Naive thymus-derived CD4-positive, alpha-beta T cell (primary cell): ENCODE results near the gene SELP. TPM values are rescaled to one million over a fixed set of nuclear protein-coding genes. Genes with fewer than 3 reads are reported as not detected.
A peak's percentile ranks its signal among the peaks of the same experiment; 100 is the strongest.
"Not testable (repeated sequence)": the region's sequence is repeated elsewhere in the genome, so short reads cannot be mapped to it uniquely, and the experiment has no call there.

ENCODE experiments used
- ATAC-seq: fragments of 150-1000 bp; cut with Tn5 transposase; 2 replicates; pipeline ENCODE4 v1.10.0; 2021; ENCODE audit warnings: mild to moderate bottlenecking, moderate library complexity
- CTCF ChIA-PET: fragments of 350-600 bp; sonication (Branson Sonifier 250); formaldehyde crosslinking; loops from one replicate; lab custom pipeline; 2021; ENCODE audit warnings: antibody characterized with exemption; lab: Charles Lee
- POLR2A ChIA-PET: fragments of 350-600 bp; sonication (Branson Sonifier 250); formaldehyde crosslinking; loops from one replicate; lab custom pipeline; 2021; ENCODE audit warnings: antibody characterized with exemption, inconsistent platforms; lab: Charles Lee
- DNase-seq, 9 donors: peaks; one replicate each; pipeline versions ENCODE4 v3.0.0 to v3.0.0-alpha.2; 2020 to 2022; ENCODE audit warnings: mixed read lengths in 1 of 9
- H3K27ac ChIP-seq: one replicate; pipeline ENCODE4 v1.7.0; 2013; ENCODE audit warnings: mild to moderate bottlenecking, low read depth, low read length, moderate library complexity
- H3K27me3 ChIP-seq, 2 donors: one replicate each; pipeline ENCODE4 v1.7.0; 2013; ENCODE audit warnings: low read length in 2 of 2, mild to moderate bottlenecking in 2 of 2, moderate library complexity in 2 of 2; ENCODE audit not compliant: control insufficient read depth in 2 of 2, insufficient read depth in 2 of 2
- H3K36me3 ChIP-seq, 3 experiments: 1 replicate in 2 of 3; 2 replicates in 1 of 3; pipeline ENCODE4 v1.7.0; 2013; ENCODE audit warnings: low read length in 3 of 3, mild to moderate bottlenecking in 3 of 3, moderate library complexity in 1 of 3; ENCODE audit not compliant: insufficient read depth in 3 of 3, control insufficient read depth in 2 of 3
- H3K4me1 ChIP-seq, 2 donors: one replicate each; pipeline ENCODE4 v1.7.0; 2013; ENCODE audit warnings: low read length in 2 of 2, mild to moderate bottlenecking in 2 of 2, moderate library complexity in 1 of 2; ENCODE audit not compliant: control insufficient read depth in 2 of 2, insufficient read depth in 2 of 2
- H3K4me3 ChIP-seq: 2 replicates; pipeline ENCODE4 v1.7.0; 2013; ENCODE audit warnings: mild to moderate bottlenecking, low read length
- H3K9me3 ChIP-seq, 3 experiments: 1 replicate in 2 of 3; 2 replicates in 1 of 3; pipeline ENCODE4 v1.7.0; 2013; ENCODE audit warnings: low read length in 3 of 3; ENCODE audit not compliant: control insufficient read depth in 2 of 3
- H3K27ac Mint-ChIP-seq, 9 donors: one replicate each; pipeline ENCODE4 v1.8.0; 2020 to 2022; ENCODE audit warnings: mixed read lengths in 9 of 9, mild to moderate bottlenecking in 8 of 9, moderate library complexity in 5 of 9, inconsistent platforms in 2 of 9
- H3K27me3 Mint-ChIP-seq, 5 donors: one replicate each; pipeline ENCODE4 v1.8.0; 2021 to 2022; ENCODE audit warnings: mixed read lengths in 5 of 5, mild to moderate bottlenecking in 1 of 5
- H3K36me3 Mint-ChIP-seq, 5 donors: one replicate each; pipeline ENCODE4 v1.8.0; 2020 to 2022; ENCODE audit warnings: mixed read lengths in 5 of 5, mild to moderate bottlenecking in 3 of 5, inconsistent platforms in 1 of 5
- H3K4me1 Mint-ChIP-seq, 7 donors: one replicate each; pipeline ENCODE4 v1.8.0; 2020 to 2022; ENCODE audit warnings: mixed read lengths in 7 of 7, mild to moderate bottlenecking in 3 of 7, inconsistent platforms in 1 of 7
- H3K4me3 Mint-ChIP-seq, 10 donors: one replicate each; pipeline ENCODE4 v1.8.0; 2020 to 2022; ENCODE audit warnings: mild to moderate bottlenecking in 10 of 10, mixed read lengths in 10 of 10, moderate library complexity in 6 of 10, inconsistent platforms in 2 of 10
- H3K9me3 Mint-ChIP-seq, 11 donors: one replicate each; pipeline ENCODE4 v1.8.0; 2020 to 2022; ENCODE audit warnings: mixed read lengths in 11 of 11, mild to moderate bottlenecking in 4 of 11, inconsistent platforms in 1 of 11, moderate library complexity in 1 of 11
- intact Hi-C, 2 donors: fragments of 100-400 bp; cut with micrococcal nuclease; formaldehyde crosslinking; loops; one replicate each; pipeline ENCODE4 v1.15.1; 2023
- polyA plus RNA-seq, 2 donors: library from polyadenylated mRNA; unstranded; fragments of 300-500 nt; fragmentation: Illumina TruSeq; gene quantifications; one replicate each; pipeline ENCODE4 v1.2.3, GENCODE V29; 2021
- total RNA-seq, 6 experiments: library from RNA in 5 of 6; stranded (reverse) in 5 of 6; gene quantifications; 1 replicate in 5 of 6; 2 replicates in 1 of 6; pipeline ENCODE4 v1.2.3 and lab custom pipeline; 2021 to 2026

SELP gene
- 1 to 10 TPM in 4 of 5 experiments, under 1 TPM in 1; 0.27 to 3.2 (median 2.3) TPM for total RNA-seq
- under 1 TPM; 0.39 to 0.50 TPM for polyA plus RNA-seq
- 1.5 reads per million, percentile 4 among the genes with 10 or more reads in this experiment for total RNA-seq (lab: John Stamatoyannopoulos, UW)

DNA sequence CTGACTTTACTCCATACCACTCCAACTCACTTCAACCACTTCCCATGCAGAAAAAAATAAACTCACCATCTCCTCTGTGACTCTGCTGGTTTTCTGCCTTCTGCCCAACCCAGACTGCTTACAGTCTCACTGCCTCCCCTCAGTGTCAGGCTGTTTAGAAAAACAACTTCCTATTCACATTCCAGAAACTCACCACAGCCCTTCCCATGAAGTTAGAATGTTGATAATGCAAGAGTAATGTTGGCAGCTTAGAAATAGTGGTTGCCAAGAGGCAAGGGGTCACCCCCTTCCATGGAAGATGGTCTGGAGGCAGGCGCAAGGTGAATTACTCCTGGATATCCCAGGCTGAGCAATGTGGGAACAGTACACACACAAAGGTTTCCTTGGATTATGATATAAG, at the start of gene SELP:
SELP (minus strand) TSS at position 119 of the 400 bp plus-strand sequence; CDS start at position 69, 50 bp downstream.
- Histone ChIP-seq H3K27ac (no peak within 1 kb of the TSS), H3K4me3 (no peak within 1 kb of the TSS), H3K4me1 (peaks cover 0 to 51% of the 10 kb centered on the region in 2 donors), H3K27me3 (no peaks in the 10 kb centered on the region), H3K36me3 (no peaks in the 10 kb centered on the region), H3K9me3 (peaks cover 0 to 10% (median 0%) of the 10 kb centered on the region in 3 experiments)
- Mint-ChIP-seq H3K9me3 (peaks cover 3 to 23% (median 12%) of the 10 kb centered on the region in 11 donors), H3K36me3 (peaks cover 4 to 16% (median 5%) of the 10 kb centered on the region in 5 donors), H3K4me1 (peaks cover 27 to 69% (median 58%) of the 10 kb centered on the region in 7 donors), H3K27me3 (no peaks in the 10 kb centered on the region), H3K27ac (peak within 1 kb of the TSS in 7 of 9 donors; percentile 32 to 88 (median 84)), H3K4me3 (peak within 1 kb of the TSS in 4 of 10 donors; percentile 2 to 63 (median 23))
- ATAC-seq, result no peak
- POLR2A ChIA-PET, result interaction anchor here (1.0 to 5.9 kb wide), 6 partner anchors 12 to 78 kb away, joined by 3 to 25 read pairs (median 4); no protein-coding TSS in a partner anchor
- CTCF ChIA-PET, result interaction anchor here (1.1 kb wide), 1 partner anchor 9 kb away, joined by 3 read pairs; no protein-coding TSS in a partner anchor
- no peak for DNase-seq
- intact Hi-C loops, result loop anchor here in 1 of 2 donors (2.0 kb wide), 1 partner anchor 15 kb away; no protein-coding TSS in a partner anchor

DNA sequence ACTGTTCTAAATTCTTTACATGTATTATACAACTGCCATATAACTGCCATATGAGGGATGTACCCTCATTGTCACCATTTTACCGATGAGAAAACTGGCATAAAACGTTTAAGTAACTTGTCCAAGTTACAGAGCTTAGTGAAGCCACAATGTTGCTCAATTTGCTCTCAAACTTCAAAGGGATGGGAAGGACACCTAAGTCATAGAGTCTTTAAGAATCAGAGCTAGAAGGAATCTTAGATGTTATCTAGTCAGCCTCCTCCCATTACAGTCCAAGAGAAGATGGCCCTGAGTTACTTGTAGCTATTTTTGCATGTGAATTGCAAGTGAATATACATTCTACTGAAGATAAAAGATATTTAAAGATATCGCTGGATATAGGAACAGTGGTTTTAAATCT, 49.8 kb upstream of the SELP start:
- CTCF ChIA-PET, result interaction anchor here (1.4 to 2.0 kb wide), 2 partner anchors 14 to 77 kb away, joined by 3 to 15 read pairs; no protein-coding TSS in a partner anchor
- intact Hi-C loops, result loop anchor here (1.0 to 2.0 kb wide), 3 partner anchors 13 to 29 kb away; no protein-coding TSS in a partner anchor
- DNase-seq (no peak), ATAC-seq (no peak)
- Mint-ChIP-seq H3K4me1 (peaks cover 30 to 68% (median 40%) of the 10 kb centered on the region in 7 donors), H3K36me3 (peaks cover 0 to 3% (median 0%) of the 10 kb centered on the region in 5 donors), H3K4me3 (peak overlapping the region in 3 of 10 donors; percentile 21 to 63 (median 27)), H3K9me3 (no peaks in the 10 kb centered on the region), H3K27ac (peak overlapping the region in 3 of 9 donors; percentile 56 to 73 (median 64)), H3K27me3 (no peaks in the 10 kb centered on the region)
- Histone ChIP-seq H3K27me3 (no peaks in the 10 kb centered on the region), H3K4me1 (peaks cover 24 to 72% of the 10 kb centered on the region in 2 donors), H3K27ac (no peak overlapping the region), H3K9me3 (no peaks in the 10 kb centered on the region), H3K36me3 (no peaks in the 10 kb centered on the region), H3K4me3 (no peak overlapping the region)
- POLR2A ChIA-PET, result interaction anchor here (0.7 to 9.7 kb wide), 4 partner anchors 12 to 77 kb away, joined by 3 to 138 read pairs (median 4); no protein-coding TSS in a partner anchor

DNA sequence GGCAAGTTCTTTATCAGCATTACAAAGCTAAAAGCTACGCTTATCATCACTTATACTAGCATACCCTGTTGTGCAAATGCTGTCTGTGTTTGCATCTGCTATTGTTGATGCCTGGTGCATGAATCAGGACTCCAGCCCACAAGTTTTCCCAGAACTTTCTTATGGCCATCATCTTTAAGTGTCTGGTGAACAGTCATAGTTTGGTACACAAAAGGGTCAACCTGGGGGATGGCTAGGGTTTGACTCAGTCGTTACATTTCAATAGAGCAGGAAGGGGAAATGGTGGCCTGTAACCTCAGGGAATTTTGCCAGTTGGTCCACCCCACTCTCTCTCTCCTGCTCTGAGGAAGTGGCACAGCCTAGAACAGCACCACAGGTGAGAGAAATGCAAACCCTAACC, 46.1 kb upstream of the SELP start:
- Histone ChIP-seq H3K9me3 (no peaks in the 10 kb centered on the region), H3K36me3 (no peaks in the 10 kb centered on the region), H3K4me3 (no peak overlapping the region), H3K27me3 (no peaks in the 10 kb centered on the region), H3K4me1 (peaks cover 21 to 56% of the 10 kb centered on the region in 2 donors), H3K27ac (peak overlapping the region; percentile 9)
- Mint-ChIP-seq H3K4me3 (peak overlapping the region in 6 of 10 donors; percentile 6 to 66 (median 37)), H3K27ac (peak overlapping the region in 7 of 9 donors; percentile 11 to 89 (median 69)), H3K9me3 (peaks cover 0 to 12% (median 6%) of the 10 kb centered on the region in 11 donors), H3K27me3 (no peaks in the 10 kb centered on the region), H3K4me1 (peaks cover 25 to 68% (median 48%) of the 10 kb centered on the region in 7 donors), H3K36me3 (peaks cover 0 to 10% (median 0%) of the 10 kb centered on the region in 5 donors)
- DNase-seq (no peak), ATAC-seq (no peak)
- POLR2A ChIA-PET, result interaction anchor here (0.7 to 9.7 kb wide), 12 partner anchors 11 to 81 kb away, joined by 3 to 138 read pairs (median 4); no protein-coding TSS in a partner anchor
- intact Hi-C loops, result loop anchor here in 1 of 2 donors (2.0 kb wide), 1 partner anchor 17 kb away; no protein-coding TSS in a partner anchor
- CTCF ChIA-PET, result interaction anchor here (1.2 to 1.5 kb wide), 3 partner anchors 17 to 59 kb away, joined by 4 to 5 read pairs (median 5); no protein-coding TSS in a partner anchor

DNA sequence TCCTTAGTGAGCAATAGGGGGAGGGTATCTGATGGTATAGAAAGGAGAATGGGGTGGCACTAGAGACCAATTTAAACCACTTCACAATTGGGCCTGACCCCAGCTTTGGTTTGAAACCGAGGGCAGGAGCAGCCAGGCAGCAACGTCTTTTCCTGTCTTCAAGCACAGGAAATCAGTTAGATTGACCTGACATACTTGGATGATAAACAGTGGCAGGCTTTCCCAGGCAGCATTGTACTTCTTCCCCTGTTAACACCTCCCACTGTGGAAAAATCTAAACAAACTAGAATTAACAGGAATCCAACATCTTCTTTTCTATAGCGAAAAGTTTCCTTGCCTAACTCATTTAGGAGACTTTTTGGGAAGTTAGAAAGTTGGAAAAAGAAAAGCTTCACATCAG, 40.9 kb upstream of the SELP start:
- H3K27ac ChIP-seq, result no peak overlapping the region
- no peak overlapping the region for H3K4me3 ChIP-seq
- H3K27me3 ChIP-seq, result no peaks in the 10 kb centered on the region
- intact Hi-C loops, result loop anchor here in 1 of 2 donors (5.0 kb wide), 1 partner anchor 36 kb away; no protein-coding TSS in a partner anchor
- H3K4me1 ChIP-seq, result peaks cover 7 to 32% of the 10 kb centered on the region in 2 donors
- Mint-ChIP-seq H3K36me3 (peaks cover 0 to 31% (median 5%) of the 10 kb centered on the region in 5 donors), H3K27ac (peak overlapping the region; percentile 56 to 94 (median 81)), H3K9me3 (peaks cover 0 to 14% (median 7%) of the 10 kb centered on the region in 11 donors), H3K4me3 (peak overlapping the region in 8 of 10 donors; percentile 8 to 67 (median 38)), H3K27me3 (no peaks in the 10 kb centered on the region), H3K4me1 (peaks cover 23 to 68% (median 65%) of the 10 kb centered on the region in 7 donors)
- ATAC-seq, result no peak
- POLR2A ChIA-PET, result interaction anchor here (0.7 to 4.4 kb wide), 9 partner anchors 10 to 84 kb away, joined by 3 to 45 read pairs (median 5); no protein-coding TSS in a partner anchor
- H3K36me3 ChIP-seq, result no peaks in the 10 kb centered on the region
- CTCF ChIA-PET, result interaction anchor here (1.0 to 3.8 kb wide), 4 partner anchors 11 to 84 kb away, joined by 4 to 16 read pairs (median 6); partner anchors contain the start of gene F5
- no peaks in the 10 kb centered on the region for H3K9me3 ChIP-seq
- no peak for DNase-seq

DNA sequence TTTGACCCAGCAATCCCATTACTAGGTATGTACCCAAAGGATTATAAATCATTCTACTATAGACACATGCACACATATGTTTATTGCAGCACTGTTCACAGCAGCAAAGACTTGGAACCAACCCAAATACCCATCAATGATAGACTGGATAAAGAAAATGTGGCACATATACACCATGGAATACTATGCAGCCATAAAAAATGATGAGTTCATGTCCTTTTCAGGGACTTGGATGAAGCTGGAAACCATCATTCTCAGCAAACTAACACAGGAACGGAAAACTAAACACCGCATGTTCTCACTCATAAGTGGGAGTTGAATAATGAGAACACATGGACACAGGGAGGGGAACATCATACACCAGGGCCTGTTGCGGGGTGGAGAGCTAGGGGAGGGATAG, 40.3 kb upstream of the SELP start:
- ChIA-PET POLR2A (interaction anchor here (0.6 to 4.4 kb wide), 6 partner anchors 12 to 83 kb away, joined by 3 to 45 read pairs (median 5); no protein-coding TSS in a partner anchor), CTCF (interaction anchor here (1.7 to 3.8 kb wide), 3 partner anchors 12 to 67 kb away, joined by 5 to 16 read pairs (median 11); no protein-coding TSS in a partner anchor)
- H3K27me3 Mint-ChIP-seq, H3K27me3 ChIP-seq, ATAC-seq, H3K9me3 ChIP-seq, H3K27ac ChIP-seq, H3K4me3 ChIP-seq, DNase-seq, H3K36me3 ChIP-seq: not testable (repeated sequence)
- intact Hi-C loops, result loop anchor here in 1 of 2 donors (5.0 kb wide), 1 partner anchor 37 kb away; no protein-coding TSS in a partner anchor
- H3K4me1 Mint-ChIP-seq, result peaks cover 23 to 62% (median 59%) of the 10 kb centered on the region in 7 donors
- peak overlapping the region in 6 of 10 donors; percentile 8 to 67 (median 18) for H3K4me3 Mint-ChIP-seq
- peaks cover 0 to 31% (median 5%) of the 10 kb centered on the region in 5 donors for H3K36me3 Mint-ChIP-seq
- H3K27ac Mint-ChIP-seq, result peak overlapping the region in 8 of 9 donors; percentile 69 to 94 (median 82)
- peaks cover 4 to 30% of the 10 kb centered on the region in 2 donors for H3K4me1 ChIP-seq
- peaks cover 0 to 14% (median 7%) of the 10 kb centered on the region in 11 donors for H3K9me3 Mint-ChIP-seq
